Measurements from ENCODE around the gene MAP3K9. TPM values are rescaled to one million over a fixed set of nuclear protein-coding genes. Genes with fewer than 3 reads are reported as not detected.

The MAP3K9 gene
- total and polyA plus RNA-seq, 9 of the 15 experiments (the other 6 are each of a cell fraction or from before 2014, with no cell fraction given), result 0.03 to 0.60 (median 0.36) TPM

- TF ChIP-seq HDAC6 (IDR thresholded peaks at IDR 0.05; ENCODE audit: low read depth, low read length), result no peak
These were observed 1.3 kb upstream of the MAP3K9 start (continued) for GRCh38 chr14:70810621-70811020.

- POLR2A ChIA-PET, result no interaction called here
- intact Hi-C loops (cut with micrococcal nuclease) (no loop called here), in situ Hi-C loops (cut with MboI) (no loop called here)
- Histone ChIP-seq H3K4me2 (ENCODE audit: insufficient read depth, low read length) (peak overlapping the region; percentile 74; the same call in 1 of the 2 replicates), H3K9ac (ENCODE audit: insufficient read depth in 1 of 2, low read depth in 2 of 2, low read length in 2 of 2) (peak overlapping the region in 1 of 2 experiments; percentile 45; a peak in 1 of 4 replicates), H3K4me1 (replicated peaks in 1 of 2; ENCODE audit: control insufficient read depth in 2 of 2, insufficient read depth in 2 of 2, low read length in 2 of 2) (peaks cover 0 to 11% of the 10 kb centered on the region in 2 experiments; a peak in 2 of 5 replicates), H2AFZ (ENCODE audit: low read depth, low read length) (peak overlapping the region; percentile 40; the same call in 1 of the 2 replicates), H3K27me3 (ENCODE audit: control insufficient read depth in 2 of 2, insufficient read depth in 2 of 2, low read length in 2 of 2) (no peaks in the 10 kb centered on the region), H3K27ac (ENCODE audit: extremely low read depth, low read depth, low read length) (no peak overlapping the region), H4K20me1 (replicated peaks; ENCODE audit: control insufficient read depth, insufficient read depth, low read length) (no peaks in the 10 kb centered on the region), H3K9me3 (replicated peaks; ENCODE audit: control insufficient read depth, insufficient read depth, low read depth, low read length) (no peaks in the 10 kb centered on the region), H3K36me3 (ENCODE audit: control insufficient read depth, insufficient read depth, low read length) (no peaks in the 10 kb centered on the region), H3K9me1 (ENCODE audit: control insufficient read depth, insufficient read depth, low read length) (no peaks in the 10 kb centered on the region), H3K79me2 (ENCODE audit: control insufficient read depth, insufficient read depth, low read length) (no peaks in the 10 kb centered on the region), H3K4me3 (peak overlapping the region; percentile 45)
- ATAC-seq (peak; percentile 38), FAIRE-seq (no peak), DNase-seq (ENCODE audit: extremely low read depth in 1 of 4, low spot score in 3 of 4) (peak in 1 of 4 experiments; percentile 8)
- no TSS peak for BruUV-seq (replicated peaks)
- CTCF ChIA-PET (ENCODE audit: low intra/inter-chr PET ratio), result no interaction called here
- 10% methylated on average over 9 of the region's 77 CpGs for WGBS (ENCODE audit: insufficient coverage, low coverage, missing lambda C conversion rate)
- no peak for TF ChIP-seq ZC3H8 (IDR thresholded peaks at IDR 0.05)
- TF ChIP-seq NR4A1 (CRISPR knock-in tag; IDR thresholded peaks at IDR 0.05), result no peak
- TF ChIP-seq NR4A1 (tag; IDR thresholded peaks at IDR 0.05), result no peak
- TF ChIP-seq, protein P1, sequence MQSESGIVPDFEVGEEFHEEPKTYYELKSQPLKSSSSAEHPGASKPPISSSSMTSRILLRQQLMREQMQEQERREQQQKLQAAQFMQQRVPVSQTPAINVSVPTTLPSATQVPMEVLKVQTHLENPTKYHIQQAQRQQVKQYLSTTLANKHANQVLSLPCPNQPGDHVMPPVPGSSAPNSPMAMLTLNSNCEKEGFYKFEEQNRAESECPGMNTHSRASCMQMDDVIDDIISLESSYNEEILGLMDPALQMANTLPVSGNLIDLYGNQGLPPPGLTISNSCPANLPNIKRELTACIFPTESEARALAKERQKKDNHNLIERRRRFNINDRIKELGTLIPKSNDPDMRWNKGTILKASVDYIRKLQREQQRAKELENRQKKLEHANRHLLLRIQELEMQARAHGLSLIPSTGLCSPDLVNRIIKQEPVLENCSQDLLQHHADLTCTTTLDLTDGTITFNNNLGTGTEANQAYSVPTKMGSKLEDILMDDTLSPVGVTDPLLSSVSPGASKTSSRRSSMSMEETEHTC (IDR thresholded peaks at IDR 0.05), result no peak
- no peak for TF ChIP-seq RBBP5 (IDR thresholded peaks at IDR 0.05; ENCODE audit: borderline replicate concordance, insufficient read depth, low read length, poor library complexity, severe bottlenecking)
- TF ChIP-seq ZNF445 (CRISPR knock-in tag; IDR thresholded peaks at IDR 0.05; ENCODE audit: low read depth), result no peak
- no peak for TF ChIP-seq MAFK (IDR thresholded peaks at IDR 0.05; ENCODE audit: low read length)
- TF ChIP-seq EHMT2 (IDR thresholded peaks at IDR 0.05), result no peak
- no peak for TF ChIP-seq MBD1 (CRISPR knock-in tag; IDR thresholded peaks at IDR 0.05)
- TF ChIP-seq E2F3 (CRISPR knock-in tag; IDR thresholded peaks at IDR 0.05), result no peak
- TF ChIP-seq, protein P2, sequence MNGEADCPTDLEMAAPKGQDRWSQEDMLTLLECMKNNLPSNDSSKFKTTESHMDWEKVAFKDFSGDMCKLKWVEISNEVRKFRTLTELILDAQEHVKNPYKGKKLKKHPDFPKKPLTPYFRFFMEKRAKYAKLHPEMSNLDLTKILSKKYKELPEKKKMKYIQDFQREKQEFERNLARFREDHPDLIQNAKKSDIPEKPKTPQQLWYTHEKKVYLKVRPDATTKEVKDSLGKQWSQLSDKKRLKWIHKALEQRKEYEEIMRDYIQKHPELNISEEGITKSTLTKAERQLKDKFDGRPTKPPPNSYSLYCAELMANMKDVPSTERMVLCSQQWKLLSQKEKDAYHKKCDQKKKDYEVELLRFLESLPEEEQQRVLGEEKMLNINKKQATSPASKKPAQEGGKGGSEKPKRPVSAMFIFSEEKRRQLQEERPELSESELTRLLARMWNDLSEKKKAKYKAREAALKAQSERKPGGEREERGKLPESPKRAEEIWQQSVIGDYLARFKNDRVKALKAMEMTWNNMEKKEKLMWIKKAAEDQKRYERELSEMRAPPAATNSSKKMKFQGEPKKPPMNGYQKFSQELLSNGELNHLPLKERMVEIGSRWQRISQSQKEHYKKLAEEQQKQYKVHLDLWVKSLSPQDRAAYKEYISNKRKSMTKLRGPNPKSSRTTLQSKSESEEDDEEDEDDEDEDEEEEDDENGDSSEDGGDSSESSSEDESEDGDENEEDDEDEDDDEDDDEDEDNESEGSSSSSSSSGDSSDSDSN (IDR thresholded peaks at IDR 0.05; ENCODE audit: borderline replicate concordance in 1 of 2, low read depth in 2 of 2, low read length in 2 of 2), result 0 out of 4 replicates have a peak, but pooled peaks of 1 of the 2 experiments have one; percentile 34
These were observed 693 bp downstream of the MAP3K9 start for GRCh38 chr14:70808416-70809224.
